GF-D8 (cell line): ENCODE measurements around the gene SLC25A51.
A peak's percentile ranks its signal among the peaks of the same experiment; 100 is the strongest.
"Not testable (repeated sequence)": the region's sequence is repeated elsewhere in the genome, so short reads cannot be mapped to it uniquely, and the experiment has no call there.

Source experiments
- DNase-seq: peaks from one replicate; lab custom pipeline; 2025; lab: John Stamatoyannopoulos, UW

Gene SLC25A51

DNA sequence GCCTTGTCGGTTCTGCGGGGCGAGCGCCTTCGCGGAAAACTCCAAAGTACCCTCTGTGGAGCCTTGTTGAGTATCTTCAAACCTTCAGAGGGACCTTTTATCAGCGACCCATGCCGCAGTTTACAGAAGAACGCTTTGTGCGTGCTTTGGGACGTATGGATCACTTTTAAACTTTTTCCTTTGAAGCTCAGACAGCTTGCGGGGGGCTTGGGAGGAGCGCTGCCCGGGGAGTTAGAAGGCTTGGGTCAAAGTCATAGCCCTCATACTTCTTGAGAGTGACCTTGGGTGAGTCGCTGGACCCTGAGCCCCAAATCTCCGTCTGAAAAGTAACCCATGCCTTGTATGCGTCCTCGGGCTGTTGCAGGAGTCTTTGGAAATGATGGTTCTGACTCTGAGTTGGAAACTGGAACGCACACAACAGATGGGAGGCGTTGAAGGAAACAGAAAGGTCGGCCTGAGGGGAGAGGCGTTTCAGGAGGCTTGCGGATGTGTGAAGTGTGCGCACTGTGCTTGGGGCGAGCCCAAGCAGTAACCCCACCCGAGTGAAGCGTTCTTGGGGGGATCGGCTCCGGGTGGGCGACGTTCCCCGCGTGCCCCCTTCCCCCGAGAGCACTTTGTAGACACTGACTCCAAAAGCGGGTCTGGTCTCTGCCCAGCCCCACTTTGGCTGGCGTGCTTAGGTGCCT, 661 bp upstream of the SLC25A51 start:
- no peak for DNase-seq

DNA sequence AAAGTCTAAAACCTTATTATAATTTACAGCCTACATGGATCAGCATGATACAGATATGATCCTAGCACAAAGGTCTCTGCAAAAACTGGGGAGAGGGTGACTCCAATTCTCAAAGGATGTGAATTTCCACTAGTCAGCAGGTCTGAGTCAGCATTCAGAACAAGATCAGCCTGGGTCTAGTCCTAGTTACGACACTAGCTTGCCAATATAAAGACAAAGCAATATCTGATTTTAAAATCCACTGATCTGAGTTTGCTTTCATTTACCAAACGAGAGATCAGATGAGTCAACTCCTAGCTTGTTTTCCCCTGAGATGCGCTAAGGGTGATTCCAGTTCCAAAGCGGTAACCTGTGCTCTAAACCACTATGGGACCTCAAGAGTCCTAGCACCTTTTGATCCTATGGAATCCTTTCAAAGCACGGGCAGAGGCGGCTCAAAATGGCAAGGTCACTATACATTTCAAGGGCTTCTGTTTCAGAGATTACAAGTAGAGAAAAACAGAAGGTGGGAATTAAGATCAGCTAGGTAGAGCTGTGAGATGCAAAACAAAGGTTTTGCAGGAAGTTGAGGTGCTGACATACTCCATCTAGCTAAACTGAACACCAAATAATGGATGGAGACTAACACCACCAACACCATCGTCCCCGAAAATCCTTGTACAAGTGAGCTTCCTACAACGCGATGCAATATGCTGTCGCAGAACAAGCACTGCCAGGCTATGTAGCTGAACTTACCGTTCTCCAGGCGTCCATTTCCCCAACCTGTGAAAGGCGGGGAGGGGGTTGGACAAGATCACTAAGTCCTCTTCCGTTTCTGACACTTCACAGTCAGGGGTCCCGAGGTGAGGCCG, 906 bp downstream of the SLC25A51 start:
- DNase-seq = no peak

DNA sequence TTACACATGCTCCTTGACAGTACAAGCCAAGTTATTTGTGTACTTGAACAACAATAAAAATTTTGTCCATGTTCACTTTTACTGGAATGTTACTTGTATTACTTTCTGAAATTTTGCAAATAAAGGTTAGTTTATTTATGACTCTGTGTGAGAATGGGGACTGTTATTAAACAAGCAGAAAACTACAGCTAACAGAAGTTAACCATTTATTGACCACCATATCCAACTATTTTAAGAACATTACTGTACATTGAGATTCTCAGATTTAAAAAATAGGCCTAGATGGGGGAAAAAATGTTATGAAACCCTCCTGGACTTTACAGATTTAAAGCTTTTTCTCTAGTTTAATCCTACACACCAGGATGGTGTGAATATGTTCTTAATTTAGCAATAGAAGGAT, 1.8 kb downstream of the SLC25A51 start:
- DNase-seq = no peak

DNA sequence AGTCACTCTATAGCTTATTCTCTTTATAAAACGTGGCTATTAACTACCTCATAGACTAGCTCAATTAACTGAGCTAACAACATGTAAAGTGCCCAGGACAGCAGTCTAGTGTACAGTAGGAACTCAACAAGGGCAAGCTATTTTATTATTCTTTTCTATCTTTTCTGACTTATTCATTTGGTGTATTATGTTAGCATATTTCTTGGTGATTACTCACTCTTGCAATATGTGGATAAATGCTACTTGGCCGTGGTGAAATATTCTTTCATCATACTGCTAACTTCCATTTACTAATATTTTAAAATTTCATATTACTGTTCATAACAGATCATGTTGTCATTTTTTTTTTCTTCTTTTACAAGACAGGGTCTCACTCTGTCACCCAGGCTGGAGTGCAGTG, 4.9 kb downstream of the SLC25A51 start:
- no peak for DNase-seq

DNA sequence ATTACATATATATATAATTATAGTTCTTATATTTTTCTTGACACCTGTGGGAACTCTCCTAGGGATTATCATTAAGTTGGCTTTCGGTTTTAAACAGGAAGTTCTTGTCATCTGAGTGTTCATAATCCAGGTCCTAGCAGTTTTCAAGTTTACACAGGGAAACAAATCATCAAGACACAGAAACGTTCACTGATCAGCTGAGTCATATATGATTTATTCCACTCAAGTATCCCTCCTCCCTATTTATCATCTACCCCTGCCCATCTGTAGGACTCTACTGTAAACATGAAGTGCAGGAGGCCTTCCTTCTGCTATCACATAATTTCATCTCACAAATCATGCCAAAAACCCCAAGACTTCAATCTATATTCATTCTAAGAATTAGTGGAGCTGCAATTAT, 6.3 kb downstream of the SLC25A51 start:
- no peak for DNase-seq

DNA sequence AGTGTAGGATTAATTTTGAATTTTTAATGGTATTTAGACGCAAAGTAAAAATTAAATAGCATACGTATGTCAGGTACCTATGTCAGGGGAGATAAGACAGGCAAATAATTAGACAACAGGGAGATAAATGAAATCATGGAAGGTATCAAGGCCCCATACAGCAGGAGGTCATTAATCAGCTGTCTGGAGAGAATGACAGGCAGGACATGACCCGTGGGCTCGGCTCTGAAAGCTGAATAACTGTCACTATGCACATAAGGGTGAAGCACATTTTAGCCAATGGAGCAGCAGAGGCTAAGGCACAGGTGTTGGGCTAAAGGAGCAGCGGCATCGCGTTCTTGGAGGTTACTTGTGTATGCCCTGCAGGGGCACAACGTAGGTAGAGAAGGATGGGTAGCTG, 11.9 kb downstream of the SLC25A51 start:
- no peak for DNase-seq

DNA sequence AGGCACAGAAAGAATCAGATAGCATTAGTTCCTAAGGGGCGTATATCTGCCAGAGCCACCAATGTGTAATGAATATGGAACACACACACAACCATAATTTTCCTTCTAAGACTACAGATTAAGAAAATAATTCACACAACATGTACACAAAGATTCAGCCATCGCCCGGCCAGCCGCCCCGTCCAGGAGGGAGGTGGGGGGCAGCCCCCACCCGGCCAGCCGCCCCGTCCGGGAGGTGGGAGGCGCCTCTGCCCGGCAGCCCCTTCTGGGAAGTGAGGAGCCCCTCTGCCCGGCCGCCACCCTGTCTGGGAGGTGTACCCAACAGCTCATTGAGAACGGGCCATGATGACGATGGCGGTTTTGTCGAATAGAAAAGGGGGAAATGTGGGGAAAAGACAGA, 12.9 kb downstream of the SLC25A51 start:
- DNase-seq = not testable (repeated sequence)

DNA sequence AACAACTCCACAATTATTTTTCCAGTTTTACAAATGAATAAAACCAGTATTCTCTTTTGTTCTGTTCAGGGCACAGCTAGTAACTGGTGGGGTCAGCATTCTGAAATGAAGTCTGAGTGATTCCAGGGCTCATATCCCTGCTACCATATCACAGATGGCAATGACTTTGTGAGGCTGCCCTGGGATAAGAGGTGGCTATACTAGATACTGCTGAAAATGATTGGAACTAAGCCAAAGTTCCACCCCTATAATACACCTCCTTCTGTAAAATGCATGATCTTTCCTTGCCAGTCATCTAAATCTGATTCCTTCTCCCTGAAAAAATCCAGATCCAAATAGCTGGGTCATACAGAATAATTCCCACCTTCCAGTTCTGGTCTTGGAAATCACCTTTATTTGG, 14.4 kb downstream of the SLC25A51 start:
- DNase-seq = no peak

DNA sequence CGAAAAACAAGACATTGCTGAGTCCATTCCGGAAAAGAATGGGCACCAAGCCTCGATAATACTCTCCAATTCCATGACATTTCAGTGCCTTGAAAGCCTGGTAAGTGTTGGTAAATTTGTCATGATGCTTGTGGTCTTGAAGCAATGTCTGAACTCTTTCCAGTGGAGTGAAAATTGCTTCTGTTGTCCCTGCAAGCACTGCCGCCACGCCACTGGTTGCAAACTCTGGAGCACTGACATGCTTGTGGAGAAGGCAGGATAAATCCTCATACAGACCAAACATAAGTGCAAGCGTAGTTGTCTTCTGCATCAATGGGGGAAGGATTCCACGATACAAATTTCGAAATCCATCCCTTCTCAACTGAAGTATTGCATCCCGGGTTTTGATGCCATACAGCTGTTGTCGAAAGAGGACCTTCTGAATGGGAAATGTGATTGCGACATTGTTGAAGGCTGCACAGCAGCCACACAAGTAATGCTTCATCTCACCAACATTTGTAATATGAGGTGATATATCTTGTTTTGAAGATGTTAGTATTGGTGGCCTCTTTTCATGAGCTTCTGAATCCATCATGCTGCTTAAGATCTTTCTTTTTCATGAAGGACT, 15.8 kb downstream of the SLC25A51 start:
- peak; percentile 47 for DNase-seq

DNA sequence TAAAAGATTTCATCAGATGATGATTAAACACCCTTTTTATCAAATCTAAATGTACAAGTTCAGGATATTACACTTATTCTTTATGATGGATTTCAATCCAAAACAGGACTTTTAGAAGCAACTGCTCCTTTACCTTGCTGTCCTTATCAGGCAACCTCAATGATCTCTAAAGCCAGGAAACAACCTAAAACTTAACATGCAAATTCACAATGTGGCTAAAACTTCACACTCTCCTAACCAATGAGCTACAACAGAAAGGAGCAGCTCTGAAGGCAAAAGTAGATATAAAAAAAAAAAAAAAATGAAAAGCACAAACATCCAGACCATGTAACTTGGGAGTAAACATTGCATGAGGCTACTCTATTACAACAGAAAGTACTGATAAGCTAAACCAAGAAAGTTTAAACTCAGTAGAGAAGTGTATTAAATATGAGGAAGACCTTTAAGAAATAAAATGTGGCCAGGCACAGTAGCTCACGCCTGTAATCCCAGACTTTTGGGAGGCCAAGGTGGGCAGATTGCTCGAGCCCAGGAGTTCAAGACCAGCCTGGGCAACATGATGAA, 22.9 kb downstream of the SLC25A51 start:
- DNase-seq = no peak

DNA sequence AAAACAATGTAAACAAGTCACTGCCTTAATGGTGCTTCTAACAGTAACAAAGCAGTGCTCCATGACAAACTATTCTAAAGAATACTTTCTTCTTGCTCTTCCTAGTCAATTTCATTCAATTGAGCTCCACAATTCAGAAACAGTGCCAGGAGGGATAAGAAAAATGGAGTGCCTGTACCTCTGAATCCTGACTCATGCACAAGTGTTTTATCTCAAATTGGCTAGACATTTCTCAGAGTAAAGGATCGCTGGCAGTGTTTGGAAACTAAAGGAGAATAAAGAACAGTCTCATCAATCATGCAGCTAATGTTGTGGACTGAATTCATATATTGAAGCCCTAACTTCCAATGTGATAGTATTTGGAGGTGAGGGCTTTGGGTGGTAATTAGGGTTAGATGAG, 27.6 kb downstream of the SLC25A51 start:
- DNase-seq = no peak

DNA sequence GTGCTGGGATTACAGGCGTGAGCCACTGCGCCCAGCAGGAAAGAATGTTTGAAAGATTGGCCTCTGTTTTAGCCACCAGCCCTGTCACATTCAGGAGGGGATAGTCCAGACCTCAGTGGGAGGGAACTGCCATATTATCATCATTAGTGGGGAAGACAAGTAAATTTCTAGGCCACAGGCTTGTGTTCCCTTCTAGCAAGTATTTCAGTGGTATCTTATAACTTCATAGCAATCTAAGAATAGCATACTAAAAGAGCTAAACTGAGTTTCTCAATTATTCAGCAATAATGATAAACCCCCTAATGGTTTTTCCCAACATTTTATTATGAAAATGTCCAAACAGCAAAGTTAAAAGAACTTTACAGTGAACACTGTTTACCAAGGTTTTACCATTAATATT, 30.0 kb downstream of the SLC25A51 start:
- no peak for DNase-seq

DNA sequence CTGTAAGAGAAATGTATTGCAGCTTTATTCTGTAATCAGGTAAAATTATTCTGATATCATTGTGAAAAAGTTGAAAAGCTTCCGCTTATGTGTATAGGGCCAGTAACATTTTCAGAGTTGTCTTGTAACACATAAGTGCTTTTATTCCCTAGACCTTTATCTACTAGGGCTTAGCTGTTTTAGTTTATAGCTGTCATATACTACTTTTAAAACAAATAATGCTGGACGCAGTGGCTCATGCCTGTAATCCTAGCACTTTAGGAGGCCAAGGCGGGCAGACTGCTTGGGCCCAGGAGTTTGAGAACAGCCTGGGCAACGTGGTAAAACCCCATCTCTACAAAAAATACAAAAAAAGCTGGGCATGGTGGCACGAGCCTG, 33.1 kb downstream of the SLC25A51 start:
- no peak for DNase-seq

DNA sequence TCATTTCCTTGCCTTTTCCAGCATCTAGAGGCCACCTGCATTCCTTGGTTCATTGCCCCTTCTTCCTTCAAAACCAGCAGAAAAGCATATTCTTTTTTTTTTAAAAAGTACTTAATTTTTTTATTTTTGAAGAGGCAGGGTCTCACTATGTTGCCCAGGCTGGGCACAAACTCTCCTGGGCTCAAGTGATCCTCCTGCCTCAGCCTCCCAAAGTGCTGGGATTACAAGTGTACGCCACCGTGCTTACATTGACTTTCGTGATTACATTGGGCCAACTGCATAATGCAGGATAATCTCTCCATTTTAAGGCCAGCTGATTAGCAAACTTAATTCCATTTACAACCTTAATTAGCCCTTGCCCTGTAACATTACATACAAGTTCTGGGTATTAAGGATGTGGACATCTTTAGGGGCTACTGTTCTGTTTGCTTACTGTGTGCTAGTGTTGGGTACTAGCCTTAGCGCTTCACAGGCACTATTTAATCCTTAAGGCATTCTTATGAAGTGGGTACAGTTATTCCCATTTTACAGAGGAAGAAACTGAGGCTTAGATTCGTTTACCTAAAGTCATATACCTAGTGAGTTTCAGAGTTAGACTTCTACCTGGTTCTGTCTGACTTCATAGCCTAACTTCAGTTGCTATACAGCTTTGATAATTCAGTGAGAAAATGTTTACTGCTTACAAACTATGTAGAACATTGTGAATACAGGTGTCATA, 33.7 kb downstream of the SLC25A51 start:
- no peak for DNase-seq

DNA sequence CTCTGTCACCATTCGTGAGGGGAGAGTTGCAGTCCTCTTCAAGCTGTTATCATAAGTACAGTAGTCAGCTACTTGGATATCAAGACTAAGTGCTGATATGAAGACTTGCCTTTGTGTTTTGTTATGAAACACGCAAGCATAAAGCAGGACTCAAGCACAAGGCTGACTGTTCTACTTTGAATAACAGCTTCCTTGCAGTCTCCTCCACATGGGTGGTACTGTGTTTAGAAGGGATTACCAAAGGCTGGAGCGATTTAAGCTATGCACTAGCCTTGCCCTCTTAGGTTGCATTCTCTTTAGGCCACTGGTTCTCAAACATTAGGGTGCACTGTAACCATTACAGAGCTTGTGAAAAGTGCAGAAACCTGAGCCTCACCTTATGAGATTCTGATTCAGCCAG, 41.4 kb downstream of the SLC25A51 start:
- no peak for DNase-seq

DNA sequence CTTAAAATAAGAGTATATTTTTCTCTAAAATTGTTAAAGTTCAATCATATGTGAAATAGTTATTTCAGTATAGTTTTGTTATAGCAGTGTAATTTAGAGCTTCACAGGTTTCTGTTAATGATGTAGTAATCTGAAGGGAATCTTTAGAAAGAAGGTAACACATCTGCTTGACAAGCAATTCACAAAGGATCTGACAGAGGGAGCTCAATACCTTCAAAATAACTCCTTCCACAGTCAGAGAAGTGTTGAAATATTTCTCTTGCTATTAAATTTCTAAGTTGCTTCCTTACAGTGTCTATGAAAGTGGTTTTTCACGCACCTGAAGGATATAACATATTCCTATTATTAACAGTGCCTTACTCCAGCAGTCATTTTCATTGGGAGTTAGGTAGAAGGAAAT, 44.9 kb downstream of the SLC25A51 start:
- DNase-seq = peak; percentile 23

DNA sequence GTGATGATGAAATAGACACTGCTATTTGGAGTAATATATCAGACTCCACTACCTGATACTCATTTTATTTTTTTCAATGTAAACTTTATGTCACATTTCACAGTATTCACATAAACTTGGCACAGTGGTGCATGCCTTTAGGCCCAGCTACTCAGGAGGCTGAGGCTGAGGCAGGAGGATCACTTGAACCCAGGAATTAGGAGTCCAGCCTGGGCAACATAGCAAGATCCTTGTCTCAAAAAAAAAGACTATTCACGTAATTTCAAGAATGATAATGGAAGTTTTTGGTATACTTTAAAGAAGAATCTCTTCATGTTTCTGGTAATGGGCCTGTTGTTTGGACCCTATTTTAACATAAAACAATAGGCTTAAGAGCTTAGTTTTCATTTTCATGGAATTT, 47.4 kb downstream of the SLC25A51 start:
- DNase-seq = no peak

DNA sequence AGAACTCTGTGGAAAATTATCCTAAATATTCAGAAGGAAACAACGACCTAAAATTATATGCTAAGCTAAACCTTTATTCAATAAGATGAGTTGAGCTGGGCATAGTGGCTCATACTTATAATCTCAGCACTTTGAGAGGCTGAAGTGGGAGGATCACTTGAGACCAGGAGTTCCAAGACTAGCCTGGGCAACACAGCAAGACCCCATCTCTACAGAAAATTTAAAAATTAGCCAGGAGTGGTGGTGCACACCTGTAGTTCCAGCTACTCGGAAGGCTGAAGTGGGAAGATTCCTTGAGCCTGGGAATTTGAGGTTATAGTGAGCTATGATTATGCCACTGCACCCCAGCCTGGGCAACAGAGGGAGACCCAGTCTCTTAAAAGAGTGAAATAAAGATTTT, 51.7 kb downstream of the SLC25A51 start:
- DNase-seq = no peak

DNA sequence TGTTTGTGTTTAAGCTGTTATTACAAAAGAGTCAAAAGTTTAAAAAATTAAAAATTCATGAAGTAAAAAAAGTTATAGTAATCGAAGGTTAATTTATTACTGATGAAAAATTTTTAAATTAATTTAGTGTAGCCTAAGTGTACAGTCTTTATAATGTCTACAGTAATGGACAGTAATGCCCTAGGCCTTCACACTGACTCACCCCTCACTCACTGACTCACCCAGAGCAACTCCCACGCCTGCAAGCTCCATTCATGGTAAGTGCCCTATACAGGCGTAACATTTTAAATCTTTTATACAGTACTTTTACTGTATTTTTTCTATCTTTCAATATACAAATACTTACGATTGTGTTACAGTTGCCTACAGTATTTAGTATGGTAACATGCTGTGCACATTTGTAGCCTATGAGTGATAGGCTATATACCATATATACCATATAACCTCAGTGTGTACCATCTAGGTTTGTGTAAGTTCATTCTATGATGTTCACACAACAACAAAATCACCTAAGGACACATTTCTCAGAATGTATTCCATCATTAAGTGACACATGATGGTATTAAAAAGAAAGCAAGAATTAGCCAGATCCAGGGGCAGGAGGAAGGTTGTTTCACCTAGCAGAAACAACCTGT, 63.2 kb downstream of the SLC25A51 start:
- DNase-seq = no peak

DNA sequence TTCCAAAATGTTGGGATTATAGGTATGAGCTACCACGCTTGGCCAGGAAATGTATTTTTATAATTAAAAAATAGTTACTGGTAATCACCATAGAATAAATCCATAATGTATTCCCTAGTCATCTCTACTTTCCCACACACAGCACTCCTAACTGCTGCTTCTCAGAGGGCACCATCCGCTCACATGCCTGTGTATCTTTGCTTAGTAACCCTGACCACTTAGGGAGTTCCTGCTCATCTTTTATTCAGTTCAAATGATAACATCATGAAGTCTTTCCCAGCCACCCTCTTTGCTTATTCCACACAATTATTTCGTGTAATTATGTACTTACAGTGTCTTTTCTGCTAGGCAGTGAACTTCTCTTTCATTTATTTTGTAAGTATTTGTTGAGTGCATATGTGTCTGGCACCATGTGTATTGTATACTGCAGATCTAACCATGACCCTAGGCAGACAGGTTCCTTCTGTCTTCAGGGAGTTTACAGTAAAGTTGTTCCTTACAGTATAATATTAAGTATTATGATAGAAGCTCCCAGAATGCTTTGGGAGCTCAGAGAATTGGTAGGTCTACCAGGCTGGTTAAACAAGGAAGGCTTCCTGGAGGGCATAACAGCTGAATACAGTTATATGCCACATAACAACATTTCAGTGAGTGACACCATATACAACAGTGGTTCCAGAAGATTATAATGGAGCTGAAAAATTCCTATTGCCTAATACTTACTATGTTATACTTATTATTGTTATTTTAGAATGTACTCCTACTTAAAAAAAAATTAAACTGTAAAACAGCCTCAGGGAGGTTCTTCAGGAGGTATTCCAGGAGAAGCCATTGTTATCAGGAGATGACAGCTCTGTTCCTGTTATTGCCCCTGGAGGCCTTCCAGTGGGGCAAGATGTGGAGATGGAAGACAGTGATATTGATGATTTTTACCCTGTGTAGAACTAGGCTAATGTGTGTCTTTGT, 64.1 kb downstream of the SLC25A51 start:
- DNase-seq = no peak
